ENCODE data around the gene GBF1.

GBF1 gene

GRCh38 chr10:102234888-102235597, 10.3 kb upstream of the GBF1 start:
- no peak for DNase-seq (ENCODE audit: low read depth)

DNA sequence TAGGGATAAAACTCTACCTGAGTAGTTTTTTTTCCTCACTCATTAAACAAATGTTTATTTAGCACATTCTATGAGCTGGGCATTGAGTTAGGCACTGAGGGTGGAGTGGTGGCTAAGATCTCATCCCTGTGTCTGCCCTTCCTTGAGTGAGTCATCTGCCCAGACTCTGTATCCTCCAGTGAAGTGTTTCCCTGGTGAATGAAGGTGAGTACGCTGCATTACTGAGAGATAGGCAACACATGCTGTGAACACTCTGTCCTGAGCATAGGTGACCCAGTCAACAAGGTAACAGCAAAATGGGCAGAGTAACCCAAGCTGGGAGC, 9.8 kb upstream of the GBF1 start:
- peak; percentile 45 for DNase-seq (ENCODE audit: low read depth)

DNA sequence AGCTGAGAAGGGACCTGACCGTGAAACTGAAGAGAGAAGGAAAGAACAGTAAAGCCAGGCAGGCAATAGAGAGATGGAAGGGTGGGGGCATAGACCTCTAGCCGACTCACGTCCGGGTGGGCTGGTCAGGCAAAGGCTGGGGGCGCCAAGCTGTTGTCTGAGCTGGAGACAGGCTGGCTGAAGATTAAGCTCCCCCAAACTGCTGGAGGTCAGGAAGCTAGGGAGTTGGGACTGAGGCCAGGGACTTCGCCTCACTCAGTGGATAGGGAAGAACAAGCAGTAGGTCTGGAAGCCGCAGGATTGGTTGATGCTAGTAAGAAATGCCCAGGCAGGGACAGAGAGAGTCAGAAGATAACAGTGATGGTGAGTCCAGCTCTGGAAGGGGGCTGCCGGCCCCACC, 9.3 kb upstream of the GBF1 start:
- DNase-seq (ENCODE audit: low read depth), result no peak

GRCh38 chr10:102237711-102238252, 7.5 kb upstream of the GBF1 start:
- no peak for DNase-seq (ENCODE audit: low read depth)

- no peak for DNase-seq (ENCODE audit: low read depth)
Observed at GRCh38 chr10:102240467-102241031, 4.8 kb upstream of the GBF1 start.

DNA sequence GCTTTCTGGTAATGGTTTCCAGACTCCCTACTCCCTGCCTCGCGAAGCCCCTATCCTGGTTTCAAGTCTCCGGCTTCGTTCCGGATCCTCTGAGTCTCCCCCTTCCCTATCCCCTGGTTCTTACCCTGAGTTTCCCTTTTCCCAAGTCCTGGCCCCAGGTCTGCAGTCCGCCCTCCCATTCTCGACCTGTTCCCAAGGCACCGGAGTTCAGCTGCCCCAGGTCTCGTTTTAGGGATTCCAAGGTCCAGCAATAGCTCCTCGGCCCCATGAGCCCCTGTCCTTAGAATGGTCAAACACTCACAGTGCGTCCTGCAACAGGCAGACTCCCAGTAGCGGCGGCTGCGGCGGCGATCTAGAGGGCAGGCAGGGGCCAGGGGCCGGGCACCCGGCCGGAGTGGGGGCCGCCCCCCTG, 4.3 kb upstream of the GBF1 start:
- no peak for DNase-seq (ENCODE audit: low read depth)

DNA sequence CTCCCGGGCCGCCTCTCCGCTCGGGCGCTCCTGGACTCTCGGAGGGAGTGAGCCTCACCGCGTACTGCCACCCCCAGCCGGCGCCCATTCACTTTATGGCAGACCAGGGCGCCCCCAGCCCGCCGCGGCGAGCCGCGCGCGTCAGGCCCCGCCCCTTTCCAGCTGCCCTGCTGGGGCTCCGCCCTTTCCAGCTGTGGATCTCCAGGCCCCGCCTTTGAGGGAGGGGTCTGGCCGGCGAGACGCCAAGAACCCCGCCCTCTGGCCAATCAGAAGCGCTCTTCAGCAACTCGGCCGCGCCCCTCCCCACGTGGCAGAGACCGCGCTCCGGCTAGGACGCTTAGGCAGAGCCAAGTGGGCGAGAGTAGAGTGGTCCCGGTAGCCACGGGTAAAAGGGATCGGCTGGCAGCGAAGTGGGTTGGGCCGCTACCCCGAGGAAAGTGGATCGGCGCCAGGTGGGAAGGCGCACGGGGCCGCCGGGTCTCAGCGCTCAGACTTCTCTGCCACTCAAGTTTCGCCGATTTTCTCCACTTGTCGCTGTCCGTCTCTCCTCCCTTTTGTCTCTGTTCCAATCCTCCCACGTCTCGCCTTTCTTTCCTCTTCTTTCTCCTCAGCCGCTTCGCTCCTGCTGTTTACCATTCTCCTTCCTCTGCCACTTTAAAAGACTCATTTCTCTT, 3.8 kb upstream of the GBF1 start, which contains the start of gene PITX3:
TSS of gene PITX3 (minus strand) at position 69 of the 674 bp plus-strand sequence. CDS start 9,432 bp downstream, outside the sequence.
- DNase-seq (ENCODE audit: low read depth), result peak; percentile 84

- DNase-seq (ENCODE audit: low read depth), result no peak
Observed at GRCh38 chr10:102242118-102242485, 3.2 kb upstream of the GBF1 start.

DNA sequence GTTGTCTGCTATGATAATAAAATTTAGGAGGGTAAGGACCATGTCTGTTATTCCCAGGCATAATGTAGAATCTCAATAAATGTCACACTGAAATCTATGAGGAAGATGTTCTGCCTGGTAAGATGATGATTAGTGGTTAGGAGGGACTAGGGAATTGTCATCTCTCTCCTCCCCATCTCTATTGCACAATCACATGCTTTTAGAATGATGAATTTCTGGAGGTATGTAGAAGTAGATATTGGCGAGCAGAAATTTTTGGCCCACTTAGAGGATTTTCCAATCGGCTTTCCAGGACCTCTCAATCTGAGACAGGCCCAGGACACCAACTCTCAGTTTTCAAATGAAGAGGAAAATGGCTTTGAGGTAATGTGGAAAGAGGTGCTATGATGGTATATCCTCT, 2.0 kb upstream of the GBF1 start:
- DNase-seq (ENCODE audit: low read depth), result peak; percentile 75

- DNase-seq (ENCODE audit: low read depth), result no peak
Observed at GRCh38 chr10:102245932-102246251, 560 bp downstream of the GBF1 start.

GRCh38 chr10:102246261-102246660, 929 bp downstream of the GBF1 start:
- peak; percentile 73 for DNase-seq (ENCODE audit: low read depth)

DNA sequence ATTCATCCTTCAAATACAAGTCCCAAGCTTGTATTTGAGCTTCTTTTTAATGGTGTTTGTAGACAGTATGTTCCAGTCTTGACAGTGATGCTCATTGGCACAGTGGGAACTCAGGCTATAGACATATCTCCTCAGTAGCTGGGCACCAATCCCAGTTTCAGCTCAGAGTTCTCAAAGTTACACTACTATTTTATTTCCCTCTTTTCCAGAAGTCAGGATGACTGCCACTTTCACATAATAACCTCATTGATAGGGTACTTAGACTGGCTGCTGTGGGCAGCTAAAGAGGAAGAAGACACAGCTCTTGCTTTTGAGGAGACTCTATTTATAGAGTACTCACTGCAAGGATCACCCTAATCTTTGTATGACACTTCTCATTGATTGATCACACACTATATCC, 2.4 kb downstream of the GBF1 start:
- DNase-seq (ENCODE audit: low read depth), result no peak

- DNase-seq (ENCODE audit: low read depth), result peak; percentile 66
Observed at GRCh38 chr10:102252508-102252907, 7.2 kb downstream of the GBF1 start.

DNA sequence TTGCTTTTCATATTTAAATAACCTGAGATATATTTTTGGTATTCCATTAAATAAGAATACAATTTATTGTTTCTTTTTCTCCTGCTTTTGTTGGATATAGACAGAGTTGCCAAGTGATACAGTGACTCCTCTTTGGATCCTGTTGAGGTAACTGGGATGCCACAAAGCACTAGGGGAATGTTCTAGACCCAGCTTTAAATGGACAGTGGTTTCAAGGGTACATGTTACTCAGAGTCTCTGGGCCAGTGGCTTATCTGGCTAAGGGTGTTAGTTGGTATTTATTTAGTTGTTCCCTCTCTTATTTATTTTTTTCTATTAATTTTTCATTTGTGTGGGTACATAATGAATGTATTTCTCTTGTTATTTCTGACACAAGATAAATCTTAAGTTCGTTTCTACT, 9.1 kb downstream of the GBF1 start:
- peak; percentile 44 for DNase-seq (ENCODE audit: low read depth)

- no peak for DNase-seq (ENCODE audit: low read depth)
Observed at GRCh38 chr10:102255404-102255803, 10.1 kb downstream of the GBF1 start.

GRCh38 chr10:102261196-102261595, 15.9 kb downstream of the GBF1 start:
- no peak for DNase-seq (ENCODE audit: low read depth)

- DNase-seq (ENCODE audit: low read depth), result no peak
Observed at GRCh38 chr10:102261842-102262241, 16.5 kb downstream of the GBF1 start.

DNA sequence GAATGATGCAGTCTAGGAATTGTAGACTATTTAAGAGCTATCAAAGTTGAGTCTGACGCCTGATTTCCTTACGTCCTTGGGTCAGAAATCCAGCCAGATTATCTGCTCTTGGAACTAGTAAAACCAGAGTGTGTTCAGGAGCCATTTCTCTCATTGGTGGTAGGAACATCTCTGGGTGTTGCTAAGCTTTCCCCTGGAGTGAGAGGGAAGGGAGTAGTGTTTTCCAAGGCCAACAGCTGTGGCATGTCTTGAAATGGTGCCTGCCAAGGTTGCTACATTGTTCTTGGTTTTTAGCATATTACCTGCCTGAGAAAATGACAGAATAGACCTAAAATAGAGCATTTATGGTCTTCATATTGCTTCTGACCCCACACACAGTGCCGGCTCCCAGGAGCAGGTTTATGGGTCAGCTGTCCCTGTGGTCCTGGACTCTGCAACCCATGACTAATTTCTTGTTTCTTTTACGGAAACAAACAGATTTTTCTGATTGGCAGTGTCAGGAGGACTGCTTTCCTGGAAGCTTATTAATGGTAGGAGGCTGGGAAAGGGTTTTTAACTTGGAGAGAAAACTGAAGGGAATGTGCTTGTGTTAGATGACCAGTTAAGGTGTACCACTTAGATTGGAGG, 17.5 kb downstream of the GBF1 start:
- DNase-seq (ENCODE audit: low read depth), result no peak

DNA sequence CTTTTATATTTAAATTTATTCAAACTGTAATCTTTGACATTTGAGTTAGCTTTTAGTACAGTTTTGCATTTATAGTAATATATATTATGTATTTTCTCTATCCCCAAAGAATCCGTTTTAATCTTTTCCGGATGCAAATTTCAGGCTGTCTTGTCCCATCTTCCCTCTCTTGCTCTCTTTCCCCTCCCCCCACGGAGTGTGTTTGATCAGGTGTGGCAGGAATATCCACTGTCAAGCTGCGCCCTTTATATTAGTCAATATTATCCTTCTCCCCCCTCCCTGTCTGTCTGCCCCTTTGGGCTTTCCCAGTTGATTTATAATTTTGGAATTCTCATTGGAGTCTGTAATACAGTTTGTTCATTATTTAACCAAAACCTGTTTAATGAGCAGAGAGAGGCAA, 19.0 kb downstream of the GBF1 start:
- no peak for DNase-seq (ENCODE audit: low read depth)

DNA sequence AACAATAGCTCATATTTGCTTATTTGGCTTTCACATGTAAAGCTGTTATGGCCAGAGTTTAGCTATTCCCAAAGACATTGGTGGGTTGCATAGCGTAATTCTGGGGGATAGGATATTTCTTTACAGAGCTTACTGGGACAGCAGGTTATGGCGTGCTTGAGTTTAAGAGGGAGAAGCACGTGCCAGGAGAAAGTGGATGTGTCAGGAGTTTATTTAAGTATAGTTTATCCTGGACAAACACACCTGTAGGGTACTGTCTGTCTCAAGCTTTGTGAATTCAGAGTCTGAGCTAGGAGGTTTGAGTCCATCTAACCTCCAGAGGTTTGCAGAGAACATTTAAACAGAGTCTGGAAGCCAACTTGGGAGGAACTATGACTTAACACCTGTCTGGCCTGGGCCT, 21.3 kb downstream of the GBF1 start:
- DNase-seq (ENCODE audit: low read depth), result no peak

DNA sequence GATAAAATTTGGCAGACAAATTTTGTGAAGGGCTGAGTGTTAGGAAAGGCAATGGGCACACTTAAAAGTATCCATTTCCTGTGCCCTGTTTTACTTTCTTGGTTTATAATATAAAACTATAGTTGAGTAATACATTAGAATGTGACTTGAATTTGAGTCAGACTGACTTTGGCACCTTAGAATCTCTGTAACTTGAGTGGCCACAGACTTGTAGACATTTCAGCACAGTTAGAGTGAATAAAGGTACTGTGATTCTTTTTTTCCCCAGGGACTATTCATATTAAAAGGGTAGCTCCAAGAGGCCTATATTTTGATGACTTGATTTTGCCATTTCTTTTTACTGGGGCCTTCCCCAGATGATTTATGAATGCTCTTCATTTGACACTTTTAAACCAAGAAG, 22.4 kb downstream of the GBF1 start:
- DNase-seq (ENCODE audit: low read depth), result peak; percentile 52

DNA sequence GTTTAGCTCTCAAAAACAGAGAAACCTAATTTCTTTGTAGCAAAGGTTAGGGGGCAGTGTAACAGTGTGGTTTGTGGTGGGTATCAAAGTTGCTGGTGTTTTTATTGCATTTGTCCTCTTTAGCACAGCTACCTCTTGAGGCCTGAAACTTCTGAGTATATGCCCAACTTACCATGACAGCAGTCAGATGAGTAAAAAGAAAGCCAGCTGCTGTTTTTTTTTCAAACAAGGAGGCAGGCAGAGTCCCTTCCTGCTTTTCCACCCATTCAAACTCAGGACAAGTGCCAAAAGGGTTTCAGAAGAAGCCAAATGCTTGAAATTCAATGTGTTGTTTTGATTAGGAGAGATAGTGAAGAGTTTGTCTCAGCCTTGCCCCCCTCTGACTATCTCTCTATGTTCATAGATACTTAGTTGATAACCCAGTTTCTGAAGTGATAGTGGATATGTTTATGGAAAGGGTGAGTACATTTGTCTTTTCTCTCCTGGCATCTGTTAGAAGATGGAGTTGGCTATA, 23.1 kb downstream of the GBF1 start:
- DNase-seq (ENCODE audit: low read depth), result no peak

- no peak for DNase-seq (ENCODE audit: low read depth)
Observed at GRCh38 chr10:102269017-102269416, 23.7 kb downstream of the GBF1 start.

All from amniotic epithelial cell (primary cell).